Liver (tissue), 3 donors: Measurements from ENCODE around the gene NNT.

ENCODE experiments used
- EGR1 ChIP-seq, 2 donors: IDR thresholded peaks; 2 replicates each; pipeline ENCODE4 v1.6.1; 2016 to 2018; ENCODE audit warnings: antibody characterized with exemption in 2 of 2, low read depth in 2 of 2
- RAD21 ChIP-seq, 2 donors: IDR thresholded peaks; 2 replicates each; pipeline ENCODE4 v1.6.1; 2016; ENCODE audit warnings: antibody characterized with exemption in 2 of 2, mild to moderate bottlenecking in 2 of 2
- YY1 ChIP-seq: IDR thresholded peaks from 2 replicates; pipeline ENCODE4 v1.6.1; 2016; ENCODE audit warnings: antibody characterized with exemption, mild to moderate bottlenecking
- TF ChIP-seq, protein P1 (sequence below): fragments of 150-350 bp; IDR thresholded peaks from 2 replicates; pipeline ENCODE4 v1.5.1; 2017; ENCODE audit warnings: improper control_type of control experiment, low read depth, low read length; ENCODE audit not compliant: missing input control
- TF ChIP-seq, protein P2 (sequence below): IDR thresholded peaks from 2 replicates; pipeline ENCODE4 v1.6.1; 2016; ENCODE audit warnings: antibody characterized with exemption, mild to moderate bottlenecking
- TF ChIP-seq, protein P3 (sequence below): IDR thresholded peaks from 2 replicates; pipeline ENCODE4 v1.6.1; 2016; ENCODE audit warnings: antibody characterized with exemption
- TF ChIP-seq, protein P4 (sequence below): IDR thresholded peaks from 2 replicates; pipeline ENCODE4 v1.6.1; 2016; ENCODE audit warnings: antibody characterized with exemption
- donor health status: healthy.
- donor health status: healthy.

DNA sequence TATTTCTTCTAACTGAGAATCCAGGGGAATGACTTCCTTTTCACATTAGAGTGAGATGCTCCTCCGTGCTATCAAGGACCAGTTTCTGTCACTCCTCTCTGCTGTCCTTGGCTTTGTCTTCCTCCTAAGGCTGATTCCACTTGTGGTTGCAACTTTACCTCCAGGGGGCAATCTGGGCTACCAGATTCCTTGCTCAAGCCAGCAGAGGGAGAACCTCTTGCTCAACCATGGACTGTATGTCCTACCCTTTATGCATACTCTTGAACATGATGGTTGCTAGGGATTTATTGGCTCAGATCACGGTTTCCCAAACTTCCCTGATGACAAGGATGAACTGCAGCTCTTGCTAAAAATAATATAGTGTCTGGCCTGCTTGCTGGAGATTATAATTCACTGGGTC is 24.0 kb downstream of the NNT start:
- TF ChIP-seq, protein P1, sequence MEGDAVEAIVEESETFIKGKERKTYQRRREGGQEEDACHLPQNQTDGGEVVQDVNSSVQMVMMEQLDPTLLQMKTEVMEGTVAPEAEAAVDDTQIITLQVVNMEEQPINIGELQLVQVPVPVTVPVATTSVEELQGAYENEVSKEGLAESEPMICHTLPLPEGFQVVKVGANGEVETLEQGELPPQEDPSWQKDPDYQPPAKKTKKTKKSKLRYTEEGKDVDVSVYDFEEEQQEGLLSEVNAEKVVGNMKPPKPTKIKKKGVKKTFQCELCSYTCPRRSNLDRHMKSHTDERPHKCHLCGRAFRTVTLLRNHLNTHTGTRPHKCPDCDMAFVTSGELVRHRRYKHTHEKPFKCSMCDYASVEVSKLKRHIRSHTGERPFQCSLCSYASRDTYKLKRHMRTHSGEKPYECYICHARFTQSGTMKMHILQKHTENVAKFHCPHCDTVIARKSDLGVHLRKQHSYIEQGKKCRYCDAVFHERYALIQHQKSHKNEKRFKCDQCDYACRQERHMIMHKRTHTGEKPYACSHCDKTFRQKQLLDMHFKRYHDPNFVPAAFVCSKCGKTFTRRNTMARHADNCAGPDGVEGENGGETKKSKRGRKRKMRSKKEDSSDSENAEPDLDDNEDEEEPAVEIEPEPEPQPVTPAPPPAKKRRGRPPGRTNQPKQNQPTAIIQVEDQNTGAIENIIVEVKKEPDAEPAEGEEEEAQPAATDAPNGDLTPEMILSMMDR = peak; percentile 21
- TF ChIP-seq, protein P2, sequence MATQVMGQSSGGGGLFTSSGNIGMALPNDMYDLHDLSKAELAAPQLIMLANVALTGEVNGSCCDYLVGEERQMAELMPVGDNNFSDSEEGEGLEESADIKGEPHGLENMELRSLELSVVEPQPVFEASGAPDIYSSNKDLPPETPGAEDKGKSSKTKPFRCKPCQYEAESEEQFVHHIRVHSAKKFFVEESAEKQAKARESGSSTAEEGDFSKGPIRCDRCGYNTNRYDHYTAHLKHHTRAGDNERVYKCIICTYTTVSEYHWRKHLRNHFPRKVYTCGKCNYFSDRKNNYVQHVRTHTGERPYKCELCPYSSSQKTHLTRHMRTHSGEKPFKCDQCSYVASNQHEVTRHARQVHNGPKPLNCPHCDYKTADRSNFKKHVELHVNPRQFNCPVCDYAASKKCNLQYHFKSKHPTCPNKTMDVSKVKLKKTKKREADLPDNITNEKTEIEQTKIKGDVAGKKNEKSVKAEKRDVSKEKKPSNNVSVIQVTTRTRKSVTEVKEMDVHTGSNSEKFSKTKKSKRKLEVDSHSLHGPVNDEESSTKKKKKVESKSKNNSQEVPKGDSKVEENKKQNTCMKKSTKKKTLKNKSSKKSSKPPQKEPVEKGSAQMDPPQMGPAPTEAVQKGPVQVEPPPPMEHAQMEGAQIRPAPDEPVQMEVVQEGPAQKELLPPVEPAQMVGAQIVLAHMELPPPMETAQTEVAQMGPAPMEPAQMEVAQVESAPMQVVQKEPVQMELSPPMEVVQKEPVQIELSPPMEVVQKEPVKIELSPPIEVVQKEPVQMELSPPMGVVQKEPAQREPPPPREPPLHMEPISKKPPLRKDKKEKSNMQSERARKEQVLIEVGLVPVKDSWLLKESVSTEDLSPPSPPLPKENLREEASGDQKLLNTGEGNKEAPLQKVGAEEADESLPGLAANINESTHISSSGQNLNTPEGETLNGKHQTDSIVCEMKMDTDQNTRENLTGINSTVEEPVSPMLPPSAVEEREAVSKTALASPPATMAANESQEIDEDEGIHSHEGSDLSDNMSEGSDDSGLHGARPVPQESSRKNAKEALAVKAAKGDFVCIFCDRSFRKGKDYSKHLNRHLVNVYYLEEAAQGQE = no peak
- no peak for TF ChIP-seq YY1
- TF ChIP-seq, protein P3, sequence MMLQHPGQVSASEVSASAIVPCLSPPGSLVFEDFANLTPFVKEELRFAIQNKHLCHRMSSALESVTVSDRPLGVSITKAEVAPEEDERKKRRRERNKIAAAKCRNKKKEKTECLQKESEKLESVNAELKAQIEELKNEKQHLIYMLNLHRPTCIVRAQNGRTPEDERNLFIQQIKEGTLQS = no peak
- TF ChIP-seq RAD21 (IDR thresholded peaks at IDR 0.05) = peak; percentile 43 to 71
- TF ChIP-seq EGR1 (IDR thresholded peaks at IDR 0.05; ENCODE audit: low read depth in 2 of 2) = no peak
- TF ChIP-seq, protein P4, sequence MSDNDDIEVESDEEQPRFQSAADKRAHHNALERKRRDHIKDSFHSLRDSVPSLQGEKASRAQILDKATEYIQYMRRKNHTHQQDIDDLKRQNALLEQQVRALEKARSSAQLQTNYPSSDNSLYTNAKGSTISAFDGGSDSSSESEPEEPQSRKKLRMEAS = no peak
